Upper lobe of left lung (tissue), 4 donors: Measurements from ENCODE around the gene SLC66A2.

ENCODE experiments used
- CTCF ChIP-seq, 6 experiments: fragments of 450-650 bp in 4 of 6; fragments of 200-600 bp in 2 of 6; sonication (generic) in 2 of 6; IDR thresholded peaks; one replicate each; pipeline ENCODE4 v1.5.1; 2016 to 2019; ENCODE audit warnings: antibody characterized with exemption in 6 of 6
- POLR2A ChIP-seq, 4 donors: fragments of 450-650 bp; IDR thresholded peaks; one replicate each; pipeline ENCODE4 v1.5.1; 2016 to 2017; ENCODE audit warnings: antibody characterized with exemption in 4 of 4, mild to moderate bottlenecking in 2 of 4

GRCh38 chr18:79916546-79917168, 34.8 kb downstream of the SLC66A2 start:
- no peak for TF ChIP-seq CTCF (IDR thresholded peaks at IDR 0.05)
- TF ChIP-seq POLR2A (IDR thresholded peaks at IDR 0.05): no peak
